HG02970 (cell line): ENCODE results near the gene PDK3.
A peak's percentile ranks its signal among the peaks of the same experiment; 100 is the strongest.

Experiments used
- ATAC-seq: cut with Tn5 transposase; IDR thresholded peaks from one replicate; pipeline ENCODE4 v1.9.1; 2021; ENCODE audit warnings: mild to moderate bottlenecking, moderate library complexity, moderate number of reproducible peaks; ENCODE audit not compliant: unreplicated experiment, low FRiP score

Gene PDK3

DNA sequence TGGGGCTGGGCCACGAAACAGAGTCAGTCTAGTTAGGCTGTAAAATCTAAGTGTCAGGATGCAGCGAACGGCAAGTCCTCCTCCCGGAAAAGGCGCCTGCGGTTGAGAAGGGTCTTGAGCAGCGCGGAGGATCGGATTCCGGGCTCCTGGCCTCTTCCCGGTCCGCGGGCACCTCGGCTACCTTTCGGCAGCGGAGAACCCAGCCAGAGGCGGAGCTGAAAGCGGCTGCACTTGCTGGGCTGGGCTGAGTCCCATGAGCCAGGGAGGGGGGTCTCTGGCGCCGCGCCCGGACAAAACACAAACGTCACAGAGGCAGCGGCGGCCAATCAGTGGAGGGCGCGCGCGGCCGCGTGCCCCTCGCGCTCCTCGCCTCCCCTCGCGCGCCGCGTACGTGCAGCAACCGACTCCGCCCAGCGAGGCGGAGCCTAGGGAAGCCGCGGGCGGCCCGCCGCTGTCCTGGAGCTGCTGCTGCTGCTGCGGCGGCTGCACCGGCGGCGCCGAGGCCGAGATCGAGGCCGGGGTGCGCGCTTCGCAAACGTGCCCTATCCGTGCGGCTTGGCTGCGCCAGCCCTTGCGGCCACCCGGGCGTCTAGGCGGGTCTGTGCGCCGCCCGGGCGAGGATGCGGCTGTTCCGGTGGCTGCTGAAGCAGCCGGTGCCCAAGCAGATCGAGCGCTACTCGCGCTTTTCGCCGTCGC is at the start of gene PDK3:
TSS of gene PDK3 (plus strand) at position 451 of the 696 bp plus-strand sequence. CDS start at position 621, 170 bp downstream.
- peak; percentile 86 for ATAC-seq

- no peak for ATAC-seq
Measured at GRCh38 chrX:24415921-24416320, 49.2 kb upstream of the PDK3 start.

DNA sequence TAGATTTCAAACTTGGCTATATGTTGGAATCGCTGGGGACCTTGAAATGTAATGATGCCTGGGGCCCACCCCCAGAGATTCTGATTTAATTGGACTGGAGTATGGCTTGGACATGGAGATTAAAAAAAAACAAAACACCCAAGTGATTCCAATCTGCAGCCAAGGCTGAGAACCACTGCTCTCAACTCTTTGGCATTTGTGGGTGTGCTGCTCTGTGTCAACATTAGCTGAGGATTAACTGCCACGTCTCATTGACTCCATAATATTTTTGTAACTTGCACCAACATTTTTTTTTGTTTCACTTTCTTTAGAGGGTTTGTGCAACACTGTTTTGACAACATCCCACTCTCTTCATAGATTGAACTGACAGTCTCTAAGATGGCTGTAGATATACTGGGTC is 41.1 kb upstream of the PDK3 start:
- no peak for ATAC-seq

- ATAC-seq: no peak
Measured at GRCh38 chrX:24424948-24425347, 40.1 kb upstream of the PDK3 start.

DNA sequence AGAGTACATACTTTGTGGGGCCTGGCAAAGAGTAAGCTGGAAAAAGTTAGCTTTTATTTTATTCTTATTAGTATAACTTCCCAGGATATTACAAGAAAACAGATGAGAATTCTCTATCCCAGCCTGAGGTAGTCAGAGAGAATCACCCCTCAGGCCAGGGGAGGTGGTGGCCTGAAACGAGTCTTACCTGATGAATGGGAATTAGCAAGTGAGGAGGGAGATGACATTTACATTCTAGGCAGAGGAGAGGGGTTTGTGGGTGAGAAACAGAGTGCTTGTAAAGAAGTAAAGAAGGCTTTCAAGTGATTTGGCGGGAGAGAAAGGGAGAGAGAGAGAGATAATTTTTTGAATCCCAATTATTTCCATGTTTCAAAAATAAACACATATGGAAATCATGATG is 39.3 kb upstream of the PDK3 start:
- ATAC-seq: no peak

GRCh38 chrX:24426340-24426913 is 38.7 kb upstream of the PDK3 start:
- ATAC-seq: no peak

DNA sequence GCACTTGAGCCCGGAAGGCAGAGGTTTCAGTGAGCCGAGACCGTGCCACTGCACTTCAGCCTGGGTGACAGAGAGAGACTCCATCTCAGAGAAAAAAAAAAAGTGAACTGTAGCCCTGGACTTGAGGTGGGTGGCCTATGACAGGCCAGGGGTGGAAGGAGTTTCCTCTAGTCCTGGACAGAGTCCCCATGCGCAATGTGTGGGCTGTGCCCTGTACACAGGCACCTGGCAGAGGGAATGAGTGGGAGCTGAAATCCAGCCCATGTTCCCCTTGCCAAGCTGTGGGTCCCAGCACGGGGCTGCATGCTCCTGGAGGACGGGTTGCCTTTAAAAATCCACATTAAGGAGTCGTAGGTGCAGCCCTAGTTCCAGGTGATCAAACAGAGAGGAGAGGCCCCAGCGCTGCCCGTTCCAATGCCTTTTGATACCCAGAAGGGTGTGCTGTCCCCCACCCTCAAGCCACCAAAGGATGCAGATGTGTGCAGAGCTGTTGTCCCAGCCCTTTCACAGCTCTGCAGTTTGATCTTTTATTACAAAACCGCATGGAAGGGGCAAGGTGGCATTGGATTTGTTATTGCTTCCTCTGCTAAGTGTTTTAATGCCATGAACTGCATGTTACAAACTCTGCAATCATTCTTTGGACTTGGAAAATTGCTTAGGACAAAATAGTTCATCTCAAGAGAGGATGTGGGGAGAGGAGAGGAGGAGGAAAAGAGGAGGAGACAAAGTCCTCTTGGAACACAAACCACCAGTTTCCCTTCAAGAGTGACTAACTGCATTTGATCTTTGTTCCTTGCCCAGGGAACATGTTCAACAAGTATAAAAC is 38.0 kb upstream of the PDK3 start:
- ATAC-seq: no peak

DNA sequence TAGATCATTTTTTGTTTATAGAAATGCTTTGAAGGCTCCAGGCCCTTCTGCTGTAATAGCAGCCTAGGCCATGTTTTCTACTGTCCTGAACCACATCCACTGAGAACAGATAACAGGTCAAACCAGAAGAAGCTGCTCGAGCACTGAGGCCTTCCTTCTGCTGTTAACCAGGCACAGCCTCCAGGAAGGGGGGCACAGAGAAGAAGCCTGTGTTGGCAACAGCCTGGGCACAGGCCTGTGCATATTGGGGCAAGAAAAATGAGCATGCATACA is 37.4 kb upstream of the PDK3 start:
- ATAC-seq: no peak

- no peak for ATAC-seq
Measured at GRCh38 chrX:24428516-24428915, 36.6 kb upstream of the PDK3 start.

DNA sequence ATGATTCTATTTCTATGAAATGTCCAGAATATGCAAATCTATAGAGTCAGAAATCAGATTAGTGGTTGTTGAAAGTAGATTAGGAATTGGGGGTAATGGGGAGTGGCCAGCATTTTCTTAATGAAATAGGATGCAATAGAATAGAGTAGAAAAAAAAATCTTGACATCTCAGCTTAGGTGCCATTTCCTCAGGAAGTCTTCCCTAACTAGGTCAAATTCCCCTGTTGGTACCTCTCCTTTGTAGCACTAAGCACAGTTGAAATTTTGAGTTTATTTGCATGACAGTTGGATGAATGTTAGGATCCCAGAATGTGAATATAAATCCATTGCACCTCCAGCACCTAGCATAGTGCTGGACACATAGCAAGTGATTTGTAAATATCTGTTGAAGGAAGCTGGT is 30.0 kb upstream of the PDK3 start:
- no peak for ATAC-seq

DNA sequence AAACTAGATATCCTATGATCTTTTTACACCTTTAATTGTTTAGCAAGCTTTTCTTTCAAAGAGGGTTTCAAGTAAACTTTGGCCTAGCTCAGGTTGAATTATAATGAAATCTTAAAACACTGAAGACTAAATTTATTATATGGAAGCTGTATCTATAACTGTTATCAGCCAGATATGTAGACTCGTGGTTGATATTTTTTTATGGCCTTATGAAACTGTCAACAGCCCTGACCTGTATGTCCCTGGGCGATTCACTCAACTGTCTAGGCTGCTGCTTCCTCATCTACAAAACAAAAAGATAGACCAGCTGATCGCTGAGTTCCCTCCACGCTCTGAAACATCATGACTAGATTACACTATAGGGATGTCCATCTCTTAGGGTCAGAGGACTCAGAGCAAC is 21.2 kb upstream of the PDK3 start:
- ATAC-seq: no peak

GRCh38 chrX:24444645-24445044 is 20.4 kb upstream of the PDK3 start:
- no peak for ATAC-seq

DNA sequence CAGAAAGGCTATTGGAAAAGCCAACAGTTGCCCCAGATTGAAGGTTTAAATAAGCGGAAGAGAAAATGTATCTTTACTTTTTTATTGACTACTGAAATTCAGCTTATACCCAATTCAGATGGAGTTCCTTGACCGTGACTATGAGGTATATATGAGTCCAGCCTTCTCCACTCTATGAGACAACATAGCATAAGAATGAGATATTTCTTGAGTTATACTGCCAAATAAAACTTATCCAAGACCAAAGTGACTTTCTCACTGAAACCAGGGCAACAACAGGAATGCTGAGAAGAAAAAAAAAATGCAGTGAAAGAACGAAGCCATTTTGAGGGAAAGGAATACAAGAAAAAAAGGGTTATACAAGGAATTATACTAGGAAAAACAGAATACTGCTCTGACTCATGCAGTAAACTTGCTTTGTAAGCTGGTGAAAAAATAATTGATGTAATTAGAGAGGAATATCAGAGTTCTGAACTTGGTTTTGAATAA is 16.3 kb upstream of the PDK3 start:
- no peak for ATAC-seq

- ATAC-seq: no peak
Measured at GRCh38 chrX:24463077-24463476, 2.0 kb upstream of the PDK3 start.

- ATAC-seq: no peak
Measured at GRCh38 chrX:24464498-24464835, 619 bp upstream of the PDK3 start.

DNA sequence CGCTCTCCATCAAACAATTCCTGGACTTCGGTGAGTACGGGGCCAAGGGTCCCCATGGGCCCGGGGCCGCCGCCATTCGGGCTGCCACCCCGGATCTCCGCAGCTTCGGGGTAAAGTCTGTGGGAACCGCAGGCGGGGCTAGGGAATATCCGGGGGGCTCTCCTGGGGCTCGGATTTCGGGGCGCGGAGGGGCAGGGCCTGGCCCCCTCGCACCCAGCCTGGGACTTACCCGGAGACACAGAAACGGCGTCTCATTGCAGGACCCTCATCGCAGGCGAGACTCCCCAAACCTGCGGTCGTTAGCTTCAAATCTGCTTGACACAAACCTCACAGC is 413 bp downstream of the PDK3 start:
- ATAC-seq: no peak

DNA sequence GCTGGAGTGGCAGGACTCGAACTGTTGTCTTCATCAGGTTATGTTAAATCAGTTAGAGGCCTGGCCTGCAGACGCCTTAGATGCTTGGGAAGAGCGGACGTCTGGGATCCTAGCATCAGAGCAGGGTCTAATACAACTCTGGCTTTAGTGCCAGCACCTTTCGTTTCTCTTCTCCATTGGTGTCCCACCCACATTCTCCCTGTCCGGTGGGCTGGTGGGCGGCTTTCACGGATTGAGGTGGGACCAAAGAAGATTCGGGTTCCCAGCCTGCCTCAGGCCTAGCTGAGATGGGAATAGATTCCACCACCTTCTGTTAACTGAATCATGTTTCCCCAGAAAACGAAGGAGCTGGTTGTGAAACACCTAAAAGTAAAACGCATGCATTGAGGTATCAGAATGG is 939 bp downstream of the PDK3 start:
- ATAC-seq: no peak

GRCh38 chrX:24468245-24468644 is 3.2 kb downstream of the PDK3 start:
- ATAC-seq: no peak

- ATAC-seq: no peak
Measured at GRCh38 chrX:24471808-24472207, 6.7 kb downstream of the PDK3 start.

GRCh38 chrX:24475480-24475879 is 10.4 kb downstream of the PDK3 start:
- ATAC-seq: no peak

- no peak for ATAC-seq
Measured at GRCh38 chrX:24478509-24478908, 13.4 kb downstream of the PDK3 start.

DNA sequence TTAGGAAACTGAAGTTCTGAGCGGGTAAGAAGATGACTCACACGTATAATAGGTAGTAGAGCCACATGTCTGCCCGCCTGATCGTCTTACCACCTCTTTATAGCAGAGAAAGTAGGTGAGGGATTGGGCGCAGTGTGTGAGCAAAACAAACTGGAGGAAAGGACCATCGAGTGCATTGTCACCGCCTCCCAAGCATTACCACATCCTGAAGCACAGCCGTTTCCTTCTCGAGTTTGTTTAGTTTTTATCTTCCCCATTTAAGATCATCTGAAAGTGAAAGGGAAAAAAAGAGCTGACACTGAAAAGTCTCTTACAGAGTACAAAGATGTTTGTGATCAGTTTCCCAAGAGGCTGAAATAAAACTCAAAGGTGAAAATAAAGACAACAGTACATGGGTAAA is 14.8 kb downstream of the PDK3 start:
- ATAC-seq: peak; percentile 79
